Nephron progenitor cell (in vitro differentiated cells): ENCODE data around the gene RIN1.
A peak's percentile ranks its signal among the peaks of the same experiment; 100 is the strongest.

Experiments
- DNase-seq: peaks from one replicate; pipeline ENCODE4 v3.0.0; 2021
- H3K27ac Mint-ChIP-seq: 2 replicates; pipeline ENCODE4 v1.8.0; 2021; ENCODE audit warnings: mild to moderate bottlenecking, moderate library complexity, mixed read lengths
- H3K27me3 Mint-ChIP-seq: 2 replicates; pipeline ENCODE4 v1.8.0; 2021; ENCODE audit warnings: mild to moderate bottlenecking, low read depth, mixed read lengths; ENCODE audit not compliant: poor library complexity
- H3K36me3 Mint-ChIP-seq: 2 replicates; pipeline ENCODE4 v1.8.0; 2021; ENCODE audit warnings: low read depth, mixed read lengths
- H3K4me1 Mint-ChIP-seq: 2 replicates; pipeline ENCODE4 v1.8.0; 2021; ENCODE audit warnings: mixed read lengths
- H3K4me3 Mint-ChIP-seq: 2 replicates; pipeline ENCODE4 v1.8.0; 2021; ENCODE audit warnings: mild to moderate bottlenecking, moderate library complexity, mixed read lengths
- H3K9me3 Mint-ChIP-seq: 2 replicates; pipeline ENCODE4 v1.8.0; 2021; ENCODE audit warnings: mild to moderate bottlenecking, moderate library complexity, mixed read lengths
- CTCF ChIP-seq: fragments of 200-600 bp; sonication (generic); IDR thresholded peaks from 2 replicates; pipeline ENCODE4 v1.5.0; 2021; ENCODE audit warnings: antibody characterized with exemption

RIN1 gene

GRCh38 chr11:66340596-66341501, 4.6 kb upstream of the RIN1 start:
- DNase-seq, result no peak
- H3K9me3 Mint-ChIP-seq, result no peaks in the 10 kb centered on the region
- no peak overlapping the region for H3K4me3 Mint-ChIP-seq
- TF ChIP-seq CTCF, result no peak
- H3K36me3 Mint-ChIP-seq, result peaks cover 11% of the 10 kb centered on the region
- peaks cover 5% of the 10 kb centered on the region for H3K27me3 Mint-ChIP-seq
- no peak overlapping the region for H3K27ac Mint-ChIP-seq
- peaks cover 44% of the 10 kb centered on the region for H3K4me1 Mint-ChIP-seq

- Mint-ChIP-seq H3K27ac (peak overlapping the region; percentile 42), H3K36me3 (peaks cover 11% of the 10 kb centered on the region), H3K27me3 (peaks cover 5% of the 10 kb centered on the region), H3K4me3 (no peak overlapping the region), H3K4me1 (peaks cover 41% of the 10 kb centered on the region), H3K9me3 (no peaks in the 10 kb centered on the region)
- DNase-seq, result no peak
- TF ChIP-seq CTCF, result no peak
Observed at GRCh38 chr11:66339686-66340483, 3.7 kb upstream of the RIN1 start.

- TF ChIP-seq CTCF, result no peak
- DNase-seq, result no peak
- Mint-ChIP-seq H3K4me1 (peaks cover 36% of the 10 kb centered on the region), H3K36me3 (peaks cover 11% of the 10 kb centered on the region), H3K27me3 (peaks cover 2% of the 10 kb centered on the region), H3K27ac (peak overlapping the region; percentile 54), H3K4me3 (no peak overlapping the region), H3K9me3 (no peaks in the 10 kb centered on the region)
Observed at GRCh38 chr11:66339162-66339675, 3.0 kb upstream of the RIN1 start.

GRCh38 chr11:66338276-66339161, 2.3 kb upstream of the RIN1 start:
- Mint-ChIP-seq H3K9me3 (no peaks in the 10 kb centered on the region), H3K4me3 (no peak overlapping the region), H3K27ac (no peak overlapping the region), H3K27me3 (peaks cover under 1% of the 10 kb centered on the region), H3K4me1 (peaks cover 32% of the 10 kb centered on the region), H3K36me3 (peaks cover 11% of the 10 kb centered on the region)
- TF ChIP-seq CTCF, result no peak
- no peak for DNase-seq

- DNase-seq, result no peak
- Mint-ChIP-seq H3K4me1 (peaks cover 26% of the 10 kb centered on the region), H3K4me3 (no peak overlapping the region), H3K27ac (peak overlapping the region; percentile 83), H3K9me3 (no peaks in the 10 kb centered on the region), H3K27me3 (no peaks in the 10 kb centered on the region), H3K36me3 (peaks cover 11% of the 10 kb centered on the region)
- no peak for TF ChIP-seq CTCF
Observed at GRCh38 chr11:66337103-66337899, 1.1 kb upstream of the RIN1 start.
